Measurements from ENCODE around the gene DAGLA.

DNA sequence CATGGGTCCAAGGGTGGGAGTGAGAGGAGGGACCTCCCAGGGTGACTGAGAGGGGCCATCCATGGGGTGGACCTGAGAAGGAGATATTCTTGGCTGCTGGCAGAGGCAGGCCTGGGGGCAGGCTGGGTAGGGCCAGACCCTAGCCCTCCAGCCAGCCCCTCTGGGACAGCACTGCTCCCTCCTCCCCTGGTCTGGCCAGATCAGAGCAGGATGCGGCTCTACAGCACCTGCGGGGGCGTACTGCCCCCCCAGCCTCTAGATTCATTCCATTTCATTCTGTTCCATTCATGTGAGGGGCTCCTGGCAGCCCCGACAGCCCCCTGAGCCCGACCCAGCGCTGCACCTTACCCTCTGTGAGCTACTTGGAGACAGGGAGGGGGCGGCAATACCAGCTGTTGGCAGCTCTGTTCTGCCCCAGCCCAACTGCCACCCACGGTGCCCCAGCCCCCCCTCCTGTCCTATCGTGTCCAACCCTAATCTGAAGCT lies 37.9 kb downstream of the DAGLA start:
- TF ChIP-seq, protein P1, sequence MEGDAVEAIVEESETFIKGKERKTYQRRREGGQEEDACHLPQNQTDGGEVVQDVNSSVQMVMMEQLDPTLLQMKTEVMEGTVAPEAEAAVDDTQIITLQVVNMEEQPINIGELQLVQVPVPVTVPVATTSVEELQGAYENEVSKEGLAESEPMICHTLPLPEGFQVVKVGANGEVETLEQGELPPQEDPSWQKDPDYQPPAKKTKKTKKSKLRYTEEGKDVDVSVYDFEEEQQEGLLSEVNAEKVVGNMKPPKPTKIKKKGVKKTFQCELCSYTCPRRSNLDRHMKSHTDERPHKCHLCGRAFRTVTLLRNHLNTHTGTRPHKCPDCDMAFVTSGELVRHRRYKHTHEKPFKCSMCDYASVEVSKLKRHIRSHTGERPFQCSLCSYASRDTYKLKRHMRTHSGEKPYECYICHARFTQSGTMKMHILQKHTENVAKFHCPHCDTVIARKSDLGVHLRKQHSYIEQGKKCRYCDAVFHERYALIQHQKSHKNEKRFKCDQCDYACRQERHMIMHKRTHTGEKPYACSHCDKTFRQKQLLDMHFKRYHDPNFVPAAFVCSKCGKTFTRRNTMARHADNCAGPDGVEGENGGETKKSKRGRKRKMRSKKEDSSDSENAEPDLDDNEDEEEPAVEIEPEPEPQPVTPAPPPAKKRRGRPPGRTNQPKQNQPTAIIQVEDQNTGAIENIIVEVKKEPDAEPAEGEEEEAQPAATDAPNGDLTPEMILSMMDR (conservative IDR thresholded peaks at IDR 0.05) = no peak
- TF ChIP-seq EZH2 (IDR thresholded peaks at IDR 0.05; ENCODE audit: low read depth) = no peak

Data from PC-9 (cell line).